Ovary (tissue), 9 donors: ENCODE data around the gene PTPN2. TPM values are rescaled to one million over a fixed set of nuclear protein-coding genes. Genes with fewer than 3 reads are reported as not detected.

Experiments
- DNase-seq, 5 donors: peaks; one replicate each; pipeline ENCODE4 v3.0.0-alpha.2; 2019 to 2020
- H3K27ac ChIP-seq, 2 donors: fragments of 200-600 bp; one replicate each; pipeline versions ENCODE4 v1.5.1 to v1.8.0; 2019 to 2022
- H3K27me3 ChIP-seq: fragments of 200-600 bp; one replicate; pipeline ENCODE4 v1.8.0; 2022
- H3K36me3 ChIP-seq: fragments of 200-600 bp; sonication (generic); one replicate; pipeline ENCODE4 v1.5.1; 2019
- H3K4me1 ChIP-seq: one replicate; pipeline ENCODE4 v1.8.1; 2013; ENCODE audit warnings: mild to moderate bottlenecking, moderate library complexity; ENCODE audit not compliant: insufficient read depth
- H3K4me3 ChIP-seq: fragments of 200-600 bp; sonication (generic); one replicate; pipeline ENCODE4 v1.5.1; 2017
- H3K9me3 ChIP-seq, 2 donors: fragments of 200-600 bp in 1 of 2; sonication (generic) in 1 of 2; one replicate each; pipeline versions ENCODE4 v1.5.1 to v1.8.1; 2013 to 2019; ENCODE audit warnings: mild to moderate bottlenecking in 1 of 2, moderate library complexity in 1 of 2
- CTCF ChIP-seq, 3 donors: fragments of 450-650 bp in 2 of 3; fragments of 200-600 bp in 1 of 3; IDR thresholded peaks; one replicate each; pipeline versions ENCODE4 v1.5.1 to v1.8.0; 2016 to 2022; ENCODE audit warnings: antibody characterized with exemption in 3 of 3, mild to moderate bottlenecking in 1 of 3
- EP300 ChIP-seq: sonication (generic); formaldehyde crosslinking; IDR thresholded peaks from one replicate; pipeline ENCODE4 v1.6.1; 2017; ENCODE audit warnings: antibody characterized with exemption
- POLR2A ChIP-seq: fragments of 450-650 bp; IDR thresholded peaks from one replicate; pipeline ENCODE4 v1.6.1; 2017; ENCODE audit warnings: antibody characterized with exemption, mild to moderate bottlenecking, moderate library complexity
- WGBS, 3 donors: extraction: QIAGEN DNeasy Blood & Tissue Kit in 1 of 3; methylation state at CpG; one replicate each; pipeline versions ENCODE4 v1.1.5 to v1.1.7; 2013 to 2017; 5-methylcytosine and 5-hydroxymethylcytosine counted together
- intact Hi-C, 4 donors: fragments of 100-400 bp; cut with DNase I; formaldehyde crosslinking; loops; one replicate each; pipeline versions ENCODE4 v1.11.0 to v1.15.1; 2022 to 2023
- polyA plus RNA-seq, 2 donors: library from polyadenylated mRNA; stranded (reverse); fragments of 200-250 nt in 1 of 2; fragments of 350-450 nt in 1 of 2; fragmentation: Illumina TruSeq in 1 of 2; extraction: RNeasy Lipid Tissue Mini Kit (QIAGEN cat#74804) in 1 of 2; gene quantifications; one replicate each; pipeline ENCODE4 v1.2.3, GENCODE V29; 2013 to 2014
- total RNA-seq, 7 donors: library from RNA; depleted of rRNA in 2 of 7; stranded (reverse); fragments of >200 nt in 2 of 7; fragmentation: NEBNext Ultra II Directional in 3 of 7; extraction: Animal tissue kit (Norgen Biotek cat#: 25700) in 3 of 7; gene quantifications; one replicate each; pipeline versions ENCODE4 v1.1.0 to v1.2.4, GENCODE V29; 2016 to 2023
- donor health status: DM: no; HTN: no; CAD: no; lungs with moderate emphysema.
- donor health status: DM: no; HTN: no; CAD: no.
- donor health status: Bipolar disorder and iron deficiency.
- donor health status: DM: yes; HTN: yes; CAD: no.
- donor health status: DM: no; HTN: no; CAD: no.
- donor health status: DM: yes; HTN: yes; CAD: no.

Gene PTPN2
- total and polyA plus RNA-seq, 9 donors, result 29.4 to 48.1 (median 36.2) TPM

- intact Hi-C loops, result loop anchor here (5.0 kb wide), 3 partner anchors 42 to 202 kb away; no protein-coding TSS in a partner anchor
- 79 to 89% (median 85%) methylated on average over 5 of the region's 5 CpGs for WGBS, 3 donors
Measured at GRCh38 chr18:12929477-12930083, 45.5 kb upstream of the PTPN2 start.

GRCh38 chr18:12928641-12929040 is 44.6 kb upstream of the PTPN2 start:
- no peaks in the 10 kb centered on the region for H3K36me3 ChIP-seq
- no peaks in the 10 kb centered on the region for H3K4me1 ChIP-seq
- H3K9me3 ChIP-seq, result no peaks in the 10 kb centered on the region
- intact Hi-C loops, result loop anchor here in 1 of 4 donors (5.0 kb wide), 1 partner anchor 186 kb away; no protein-coding TSS in a partner anchor
- WGBS, 3 donors, result 71 to 76% (median 72%) methylated on average over 5 of the region's 5 CpGs
- H3K27me3 ChIP-seq, result no peaks in the 10 kb centered on the region
- no peak overlapping the region for H3K27ac ChIP-seq
- no peak overlapping the region for H3K4me3 ChIP-seq
- no peak for DNase-seq
- TF ChIP-seq EP300 (no peak), POLR2A (no peak), CTCF (IDR thresholded peaks at IDR 0.05) (no peak)

More at GRCh38 chr18:12929477-12930083, 45.5 kb upstream of the PTPN2 start:
- Histone ChIP-seq H3K27ac (no peak overlapping the region), H3K4me3 (no peak overlapping the region), H3K36me3 (no peaks in the 10 kb centered on the region), H3K9me3 (no peaks in the 10 kb centered on the region), H3K4me1 (peaks cover 1% of the 10 kb centered on the region), H3K27me3 (no peaks in the 10 kb centered on the region)
- no peak for DNase-seq
- TF ChIP-seq CTCF (IDR thresholded peaks at IDR 0.05) (no peak), EP300 (no peak), POLR2A (no peak)

GRCh38 chr18:12928206-12928605 is 44.2 kb upstream of the PTPN2 start:
- TF ChIP-seq POLR2A (no peak), CTCF (IDR thresholded peaks at IDR 0.05) (no peak), EP300 (no peak)
- no peak for DNase-seq
- Histone ChIP-seq H3K4me1 (no peaks in the 10 kb centered on the region), H3K9me3 (no peaks in the 10 kb centered on the region), H3K36me3 (no peaks in the 10 kb centered on the region), H3K27me3 (no peaks in the 10 kb centered on the region), H3K4me3 (no peak overlapping the region), H3K27ac (no peak overlapping the region)
- intact Hi-C loops, result loop anchor here in 1 of 4 donors (5.0 kb wide), 1 partner anchor 186 kb away; no protein-coding TSS in a partner anchor
- WGBS, 3 donors, result 66 to 81% (median 76%) methylated on average over 4 of the region's 4 CpGs

GRCh38 chr18:12924616-12925015 is 40.6 kb upstream of the PTPN2 start:
- WGBS, 3 donors, result 41 to 61% (median 55%) methylated on average over 6 of the region's 6 CpGs
- H3K9me3 ChIP-seq, result no peaks in the 10 kb centered on the region
- no peaks in the 10 kb centered on the region for H3K36me3 ChIP-seq
- H3K4me1 ChIP-seq, result no peaks in the 10 kb centered on the region
- intact Hi-C loops, result loop anchor here in 1 of 4 donors (5.0 kb wide), 1 partner anchor 182 kb away; no protein-coding TSS in a partner anchor
- DNase-seq, result no peak
- H3K27ac ChIP-seq, result no peak overlapping the region
- TF ChIP-seq POLR2A, result no peak
- TF ChIP-seq EP300, result no peak
- TF ChIP-seq CTCF (IDR thresholded peaks at IDR 0.05), result no peak
- H3K4me3 ChIP-seq, result no peak overlapping the region
- no peaks in the 10 kb centered on the region for H3K27me3 ChIP-seq
